ENCODE measurements around the gene EDN2.

DNA sequence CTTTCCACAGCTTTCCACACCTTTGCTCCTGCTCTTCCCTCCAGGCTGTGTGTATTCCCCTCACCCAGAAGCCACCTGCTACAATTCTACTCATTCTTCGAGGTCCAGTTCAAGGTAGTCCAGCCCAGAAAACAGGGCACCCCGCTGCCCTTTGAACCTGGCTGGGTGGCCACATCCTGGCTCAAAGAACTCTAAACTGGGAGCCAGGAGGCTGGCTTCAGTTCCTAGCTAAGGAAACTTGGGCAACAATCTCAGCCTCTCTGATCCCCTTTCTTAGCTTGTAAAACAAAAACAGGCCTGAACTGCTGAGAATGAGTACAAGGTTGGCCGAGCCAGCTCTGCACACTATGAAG is 4.7 kb downstream of the EDN2 start:
- TF ChIP-seq CTCF (IDR thresholded peaks at IDR 0.05): no peak
- TF ChIP-seq POLR2A (IDR thresholded peaks at IDR 0.05): no peak
- TF ChIP-seq EP300 (IDR thresholded peaks at IDR 0.05): no peak
- no peak for TF ChIP-seq POLR2AphosphoS5 (IDR thresholded peaks at IDR 0.05)
